ENCODE data around the gene OR2D2. TPM values are rescaled to one million over a fixed set of nuclear protein-coding genes. Genes with fewer than 3 reads are reported as not detected.
"Not testable (repeated sequence)": the region's sequence is repeated elsewhere in the genome, so short reads cannot be mapped to it uniquely, and the experiment has no call there.

OR2D2 gene
- total and polyA plus RNA-seq, 7 experiments from 2014 or later, result 0.27 TPM; not detected in 6

- intact Hi-C loops (cut with micrococcal nuclease), result no loop called here
- no peak for ATAC-seq
- H3K36me3 ChIP-seq (ENCODE audit: control insufficient read depth in 2 of 3, insufficient read depth in 3 of 3, low read length in 3 of 3), result no peaks in the 10 kb centered on the region
- Mint-ChIP-seq H3K4me1 (no peaks in the 10 kb centered on the region), H3K27me3 (peaks cover 8 to 19% (median 18%) of the 10 kb centered on the region in 5 donors), H3K9me3 (peaks cover 1 to 12% (median 5%) of the 10 kb centered on the region in 11 donors), H3K4me3 (no peak overlapping the region), H3K27ac (no peak overlapping the region), H3K36me3 (peaks cover 0 to 9% (median 5%) of the 10 kb centered on the region in 5 donors)
- ChIA-PET CTCF (interaction anchor here (0.8 kb wide), 1 partner anchor 9 kb away, joined by 4 read pairs; no protein-coding TSS in a partner anchor), POLR2A (no interaction called here)
- H3K4me1 ChIP-seq (ENCODE audit: control insufficient read depth in 2 of 2, insufficient read depth in 2 of 2, low read length in 2 of 2), result no peaks in the 10 kb centered on the region
- H3K27ac ChIP-seq (ENCODE audit: low read depth, low read length), result no peak overlapping the region
- H3K9me3 ChIP-seq (ENCODE audit: control insufficient read depth in 2 of 3, low read length in 3 of 3), result no peaks in the 10 kb centered on the region
- DNase-seq, result no peak
- H3K27me3 ChIP-seq (ENCODE audit: control insufficient read depth in 2 of 2, insufficient read depth in 2 of 2, low read length in 2 of 2), result peaks cover 0 to 4% of the 10 kb centered on the region in 2 donors
- H3K4me3 ChIP-seq (ENCODE audit: low read length), result no peak overlapping the region
Observed at GRCh38 chr11:6864438-6864837, 27.9 kb downstream of the OR2D2 start.

- Mint-ChIP-seq H3K27me3 (peaks cover 8 to 21% (median 17%) of the 10 kb centered on the region in 5 donors), H3K9me3 (peaks cover 2 to 15% (median 7%) of the 10 kb centered on the region in 11 donors), H3K4me3 (no peak within 1 kb of the TSS), H3K36me3 (peaks cover 0 to 10% (median 5%) of the 10 kb centered on the region in 5 donors), H3K27ac (no peak within 1 kb of the TSS), H3K4me1 (no peaks in the 10 kb centered on the region)
- ChIA-PET POLR2A (no interaction called here), CTCF (no interaction called here)
- H3K9me3 ChIP-seq (ENCODE audit: control insufficient read depth in 2 of 3, low read length in 3 of 3), result no peaks in the 10 kb centered on the region
- no peaks in the 10 kb centered on the region for H3K4me1 ChIP-seq (ENCODE audit: control insufficient read depth in 2 of 2, insufficient read depth in 2 of 2, low read length in 2 of 2)
- intact Hi-C loops (cut with micrococcal nuclease), result no loop called here
- ATAC-seq, result no peak
- no peaks in the 10 kb centered on the region for H3K36me3 ChIP-seq (ENCODE audit: control insufficient read depth in 2 of 3, insufficient read depth in 3 of 3, low read length in 3 of 3)
- no peak within 1 kb of the TSS for H3K27ac ChIP-seq (ENCODE audit: low read depth, low read length)
- no peak for DNase-seq
- H3K4me3 ChIP-seq (ENCODE audit: low read length), result no peak within 1 kb of the TSS
- peaks cover 0 to 4% of the 10 kb centered on the region in 2 donors for H3K27me3 ChIP-seq (ENCODE audit: control insufficient read depth in 2 of 2, insufficient read depth in 2 of 2, low read length in 2 of 2)
Observed at GRCh38 chr11:6862961-6863360, 29.3 kb downstream of the OR2D2 start, which contains the start of gene OR10A2. Gene OR10A2 (plus strand): TSS chr11:6863057. CDS start chr11:6869755, 6,698 bp downstream.

- ChIA-PET CTCF (no interaction called here), POLR2A (no interaction called here)
- H3K27me3 ChIP-seq (ENCODE audit: control insufficient read depth in 2 of 2, insufficient read depth in 2 of 2, low read length in 2 of 2), result peaks cover 0 to 5% of the 10 kb centered on the region in 2 donors
- no peak overlapping the region for H3K27ac Mint-ChIP-seq
- ATAC-seq (no peak), DNase-seq (no peak)
- H3K27ac ChIP-seq (ENCODE audit: low read depth, low read length), result no peak overlapping the region
- no peaks in the 10 kb centered on the region for H3K36me3 ChIP-seq (ENCODE audit: control insufficient read depth in 2 of 3, insufficient read depth in 3 of 3, low read length in 3 of 3)
- H3K4me1 ChIP-seq (ENCODE audit: control insufficient read depth in 2 of 2, insufficient read depth in 2 of 2, low read length in 2 of 2), result no peaks in the 10 kb centered on the region
- peaks cover 0 to 6% (median 0%) of the 10 kb centered on the region in 7 donors for H3K4me1 Mint-ChIP-seq
- H3K9me3 Mint-ChIP-seq, result peaks cover 9 to 36% (median 14%) of the 10 kb centered on the region in 11 donors
- H3K9me3 ChIP-seq (ENCODE audit: control insufficient read depth in 2 of 3, low read length in 3 of 3), result no peaks in the 10 kb centered on the region
- no peak overlapping the region for H3K4me3 ChIP-seq (ENCODE audit: low read length)
- H3K4me3 Mint-ChIP-seq, result no peak overlapping the region
- intact Hi-C loops (cut with micrococcal nuclease), result no loop called here
- H3K27me3 Mint-ChIP-seq, result peaks cover 0 to 22% (median 16%) of the 10 kb centered on the region in 5 donors
- H3K36me3 Mint-ChIP-seq, result peaks cover 0 to 15% (median 8%) of the 10 kb centered on the region in 5 donors
Observed at GRCh38 chr11:6856871-6857270, 35.4 kb downstream of the OR2D2 start.

- Mint-ChIP-seq H3K36me3 (peaks cover 0 to 17% (median 12%) of the 10 kb centered on the region in 5 donors), H3K4me3 (no peak overlapping the region), H3K4me1 (peaks cover 0 to 6% (median 0%) of the 10 kb centered on the region in 7 donors), H3K27ac (no peak overlapping the region), H3K9me3 (peaks cover 7 to 38% (median 18%) of the 10 kb centered on the region in 11 donors), H3K27me3 (peaks cover 0 to 23% (median 15%) of the 10 kb centered on the region in 5 donors)
- no peak for DNase-seq
- peaks cover 0 to 5% of the 10 kb centered on the region in 2 donors for H3K27me3 ChIP-seq (ENCODE audit: control insufficient read depth in 2 of 2, insufficient read depth in 2 of 2, low read length in 2 of 2)
- H3K4me3 ChIP-seq (ENCODE audit: low read length), result no peak overlapping the region
- no peaks in the 10 kb centered on the region for H3K36me3 ChIP-seq (ENCODE audit: control insufficient read depth in 2 of 3, insufficient read depth in 3 of 3, low read length in 3 of 3)
- H3K4me1 ChIP-seq (ENCODE audit: control insufficient read depth in 2 of 2, insufficient read depth in 2 of 2, low read length in 2 of 2), result no peaks in the 10 kb centered on the region
- no peak for ATAC-seq
- ChIA-PET CTCF (no interaction called here), POLR2A (no interaction called here)
- no peak overlapping the region for H3K27ac ChIP-seq (ENCODE audit: low read depth, low read length)
- no peaks in the 10 kb centered on the region for H3K9me3 ChIP-seq (ENCODE audit: control insufficient read depth in 2 of 3, low read length in 3 of 3)
- intact Hi-C loops (cut with micrococcal nuclease), result no loop called here
Observed at GRCh38 chr11:6855971-6856541, 36.2 kb downstream of the OR2D2 start.

- H3K4me3 Mint-ChIP-seq; H3K4me1 Mint-ChIP-seq; H3K9me3 ChIP-seq (ENCODE audit: control insufficient read depth in 2 of 3, low read length in 3 of 3); H3K27ac ChIP-seq (ENCODE audit: low read depth, low read length); H3K36me3 ChIP-seq (ENCODE audit: control insufficient read depth in 2 of 3, insufficient read depth in 3 of 3, low read length in 3 of 3); ATAC-seq; intact Hi-C loops (cut with micrococcal nuclease); DNase-seq; H3K27me3 ChIP-seq (ENCODE audit: control insufficient read depth in 2 of 2, insufficient read depth in 2 of 2, low read length in 2 of 2); H3K27ac Mint-ChIP-seq; H3K4me1 ChIP-seq (ENCODE audit: control insufficient read depth in 2 of 2, insufficient read depth in 2 of 2, low read length in 2 of 2); POLR2A ChIA-PET; H3K4me3 ChIP-seq (ENCODE audit: low read length): not testable (repeated sequence)
- peaks cover 0 to 20% (median 10%) of the 10 kb centered on the region in 5 donors for H3K36me3 Mint-ChIP-seq
- H3K27me3 Mint-ChIP-seq, result peaks cover 0 to 20% (median 18%) of the 10 kb centered on the region in 5 donors
- peaks cover 7 to 41% (median 21%) of the 10 kb centered on the region in 11 donors for H3K9me3 Mint-ChIP-seq
- CTCF ChIA-PET, result interaction anchor here (1.0 kb wide), 1 partner anchor 10 kb away, joined by 4 read pairs; no protein-coding TSS in a partner anchor
Observed at GRCh38 chr11:6854801-6855200, 37.5 kb downstream of the OR2D2 start.

- H3K4me3 ChIP-seq (ENCODE audit: low read length), result no peak overlapping the region
- CTCF ChIA-PET, result no interaction called here
Observed at GRCh38 chr11:6850526-6850925, 41.8 kb downstream of the OR2D2 start.

GRCh38 chr11:6845383-6845782, 46.9 kb downstream of the OR2D2 start, which contains the start of gene OR10A5:
Gene OR10A5 (plus strand): TSS chr11:6845683. CDS start chr11:6845683, 0 bp downstream.
- CTCF ChIA-PET, result no interaction called here

More at GRCh38 chr11:6850526-6850925, 41.8 kb downstream of the OR2D2 start:
- Histone ChIP-seq H3K36me3 (ENCODE audit: control insufficient read depth in 2 of 3, insufficient read depth in 3 of 3, low read length in 3 of 3) (no peaks in the 10 kb centered on the region), H3K27me3 (ENCODE audit: control insufficient read depth in 2 of 2, insufficient read depth in 2 of 2, low read length in 2 of 2) (no peaks in the 10 kb centered on the region), H3K27ac (ENCODE audit: low read depth, low read length) (no peak overlapping the region), H3K4me1 (ENCODE audit: control insufficient read depth in 2 of 2, insufficient read depth in 2 of 2, low read length in 2 of 2) (no peaks in the 10 kb centered on the region), H3K9me3 (ENCODE audit: control insufficient read depth in 2 of 3, low read length in 3 of 3) (no peaks in the 10 kb centered on the region)
- Mint-ChIP-seq H3K27me3 (peaks cover 0 to 29% (median 28%) of the 10 kb centered on the region in 5 donors), H3K4me1 (peaks cover 0 to 5% (median 0%) of the 10 kb centered on the region in 7 donors), H3K27ac (no peak overlapping the region), H3K4me3 (no peak overlapping the region), H3K9me3 (peaks cover 3 to 35% (median 15%) of the 10 kb centered on the region in 11 donors), H3K36me3 (peaks cover 0 to 15% (median 7%) of the 10 kb centered on the region in 5 donors)
- intact Hi-C loops (cut with micrococcal nuclease), result no loop called here
- no peak for ATAC-seq
- no peak for DNase-seq
- POLR2A ChIA-PET, result no interaction called here

More at GRCh38 chr11:6845383-6845782, 46.9 kb downstream of the OR2D2 start, which contains the start of gene OR10A5:
- H3K9me3 ChIP-seq (ENCODE audit: control insufficient read depth in 2 of 3, low read length in 3 of 3), result no peaks in the 10 kb centered on the region
- no peak within 1 kb of the TSS for H3K27ac ChIP-seq (ENCODE audit: low read depth, low read length)
- DNase-seq, result no peak
- H3K4me3 ChIP-seq (ENCODE audit: low read length), result no peak within 1 kb of the TSS
- Mint-ChIP-seq H3K27ac (no peak within 1 kb of the TSS), H3K9me3 (peaks cover 0 to 7% (median 2%) of the 10 kb centered on the region in 11 donors), H3K27me3 (peaks cover 3 to 48% (median 41%) of the 10 kb centered on the region in 5 donors), H3K4me3 (no peak within 1 kb of the TSS), H3K4me1 (peaks cover 0 to 6% (median 0%) of the 10 kb centered on the region in 7 donors), H3K36me3 (peaks cover 0 to 3% (median under 1%) of the 10 kb centered on the region in 5 donors)
- intact Hi-C loops (cut with micrococcal nuclease), result no loop called here
- no peaks in the 10 kb centered on the region for H3K36me3 ChIP-seq (ENCODE audit: control insufficient read depth in 2 of 3, insufficient read depth in 3 of 3, low read length in 3 of 3)
- POLR2A ChIA-PET, result no interaction called here
- ATAC-seq, result no peak
- H3K4me1 ChIP-seq (ENCODE audit: control insufficient read depth in 2 of 2, insufficient read depth in 2 of 2, low read length in 2 of 2), result no peaks in the 10 kb centered on the region
- H3K27me3 ChIP-seq (ENCODE audit: control insufficient read depth in 2 of 2, insufficient read depth in 2 of 2, low read length in 2 of 2), result no peaks in the 10 kb centered on the region
